ENCODE measurements around the gene VSIR.

DNA sequence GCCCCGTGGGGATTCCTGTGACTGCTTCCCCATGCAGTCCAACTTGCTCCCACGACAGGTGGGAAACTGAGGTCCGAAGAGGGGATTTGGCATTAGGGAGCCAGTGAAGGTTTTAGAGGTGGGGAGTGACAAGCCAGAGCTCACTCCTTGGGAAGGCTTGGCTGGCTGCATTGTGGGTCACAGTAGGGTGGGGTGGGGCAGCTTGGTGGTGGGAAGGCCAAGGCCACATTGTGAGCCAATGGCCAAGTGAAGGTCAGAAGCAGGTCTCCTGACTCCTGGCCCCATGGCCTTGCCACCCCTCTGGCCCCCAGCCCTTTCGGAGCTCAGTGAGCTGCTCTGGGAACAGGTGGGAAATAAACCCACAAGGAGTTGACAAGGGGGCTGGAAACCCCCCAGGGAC, 56.3 kb downstream of the VSIR start:
- TF ChIP-seq EZH2 (IDR thresholded peaks at IDR 0.05) (no peak), EZH2phosphoT487 (IDR thresholded peaks at IDR 0.05) (no peak)
- TF ChIP-seq, protein P1, sequence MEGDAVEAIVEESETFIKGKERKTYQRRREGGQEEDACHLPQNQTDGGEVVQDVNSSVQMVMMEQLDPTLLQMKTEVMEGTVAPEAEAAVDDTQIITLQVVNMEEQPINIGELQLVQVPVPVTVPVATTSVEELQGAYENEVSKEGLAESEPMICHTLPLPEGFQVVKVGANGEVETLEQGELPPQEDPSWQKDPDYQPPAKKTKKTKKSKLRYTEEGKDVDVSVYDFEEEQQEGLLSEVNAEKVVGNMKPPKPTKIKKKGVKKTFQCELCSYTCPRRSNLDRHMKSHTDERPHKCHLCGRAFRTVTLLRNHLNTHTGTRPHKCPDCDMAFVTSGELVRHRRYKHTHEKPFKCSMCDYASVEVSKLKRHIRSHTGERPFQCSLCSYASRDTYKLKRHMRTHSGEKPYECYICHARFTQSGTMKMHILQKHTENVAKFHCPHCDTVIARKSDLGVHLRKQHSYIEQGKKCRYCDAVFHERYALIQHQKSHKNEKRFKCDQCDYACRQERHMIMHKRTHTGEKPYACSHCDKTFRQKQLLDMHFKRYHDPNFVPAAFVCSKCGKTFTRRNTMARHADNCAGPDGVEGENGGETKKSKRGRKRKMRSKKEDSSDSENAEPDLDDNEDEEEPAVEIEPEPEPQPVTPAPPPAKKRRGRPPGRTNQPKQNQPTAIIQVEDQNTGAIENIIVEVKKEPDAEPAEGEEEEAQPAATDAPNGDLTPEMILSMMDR (IDR thresholded peaks at IDR 0.05) = no peak

Data from neural progenitor cell (in vitro differentiated cells).